ENCODE results near the gene CITED4. TPM values are rescaled to one million over a fixed set of nuclear protein-coding genes. Genes with fewer than 3 reads are reported as not detected.

Gene CITED4
- total RNA-seq, 2 donors from 2014 or later: 53.5 to 55.9 TPM

DNA sequence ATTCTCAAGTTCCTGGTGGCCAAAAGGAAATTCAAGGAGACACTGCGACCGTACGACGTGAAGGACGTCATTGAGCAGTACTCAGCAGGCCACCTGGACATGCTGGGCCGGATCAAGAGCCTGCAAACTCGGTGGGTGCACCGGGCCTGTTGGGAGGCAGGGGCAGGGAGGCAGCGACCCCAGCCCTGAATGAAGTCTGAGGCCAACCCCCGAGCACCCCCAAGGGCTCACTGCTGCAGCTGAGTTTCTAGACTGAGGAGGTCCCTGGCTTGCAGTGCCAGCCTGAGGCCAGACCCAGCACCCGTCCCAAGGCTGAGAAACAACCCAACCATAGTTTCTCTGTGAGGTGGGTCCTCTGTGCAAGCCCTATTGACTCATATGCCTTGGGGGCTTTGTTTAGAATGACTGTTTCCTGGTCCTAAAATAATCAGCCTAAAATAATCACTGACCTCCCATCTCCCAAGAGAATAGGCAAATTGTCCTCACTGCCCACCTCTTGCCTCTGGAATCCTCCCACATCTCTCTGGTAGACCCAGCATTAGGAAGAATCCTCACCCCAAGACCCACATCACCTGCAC lies 27.1 kb downstream of the CITED4 start:
- DNase-seq (ENCODE audit: low spot score): no peak
- no peak for ATAC-seq (ENCODE audit: insufficient number of reproducible peaks, low FRiP score, low read depth)
- H3K4me1 ChIP-seq (ENCODE audit: control insufficient read depth in 1 of 2, low read depth in 2 of 2): no peaks in the 10 kb centered on the region
- H3K9me3 ChIP-seq: no peaks in the 10 kb centered on the region
- H3K27me3 ChIP-seq (replicated peaks; ENCODE audit: insufficient read depth): no peaks in the 10 kb centered on the region
- H3K36me3 ChIP-seq: peaks cover 18% of the 10 kb centered on the region
- TF ChIP-seq, protein P1, sequence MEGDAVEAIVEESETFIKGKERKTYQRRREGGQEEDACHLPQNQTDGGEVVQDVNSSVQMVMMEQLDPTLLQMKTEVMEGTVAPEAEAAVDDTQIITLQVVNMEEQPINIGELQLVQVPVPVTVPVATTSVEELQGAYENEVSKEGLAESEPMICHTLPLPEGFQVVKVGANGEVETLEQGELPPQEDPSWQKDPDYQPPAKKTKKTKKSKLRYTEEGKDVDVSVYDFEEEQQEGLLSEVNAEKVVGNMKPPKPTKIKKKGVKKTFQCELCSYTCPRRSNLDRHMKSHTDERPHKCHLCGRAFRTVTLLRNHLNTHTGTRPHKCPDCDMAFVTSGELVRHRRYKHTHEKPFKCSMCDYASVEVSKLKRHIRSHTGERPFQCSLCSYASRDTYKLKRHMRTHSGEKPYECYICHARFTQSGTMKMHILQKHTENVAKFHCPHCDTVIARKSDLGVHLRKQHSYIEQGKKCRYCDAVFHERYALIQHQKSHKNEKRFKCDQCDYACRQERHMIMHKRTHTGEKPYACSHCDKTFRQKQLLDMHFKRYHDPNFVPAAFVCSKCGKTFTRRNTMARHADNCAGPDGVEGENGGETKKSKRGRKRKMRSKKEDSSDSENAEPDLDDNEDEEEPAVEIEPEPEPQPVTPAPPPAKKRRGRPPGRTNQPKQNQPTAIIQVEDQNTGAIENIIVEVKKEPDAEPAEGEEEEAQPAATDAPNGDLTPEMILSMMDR (IDR thresholded peaks at IDR 0.05): no peak
- no peak overlapping the region for H3K27ac ChIP-seq
- no peak overlapping the region for H3K4me3 ChIP-seq

DNA sequence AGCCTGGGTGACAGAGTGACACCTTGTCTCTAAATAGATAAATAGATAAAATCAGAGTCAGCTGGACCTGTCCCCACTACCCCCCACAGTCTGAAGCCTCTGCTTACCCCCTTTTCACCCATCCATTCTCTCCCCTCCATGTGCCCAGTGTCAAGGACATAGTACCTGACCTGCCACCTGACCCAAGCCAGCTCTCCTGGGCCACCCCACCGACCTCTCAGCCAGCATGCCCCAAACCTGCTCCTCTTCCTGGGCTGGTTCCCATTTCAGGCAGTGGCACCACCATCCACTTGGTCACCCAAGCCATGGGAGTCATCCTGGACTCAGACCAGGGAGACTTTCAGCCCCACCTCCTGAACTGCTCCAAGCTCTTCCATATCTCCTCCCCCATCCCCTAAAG lies 28.2 kb downstream of the CITED4 start:
- TF ChIP-seq, protein P1 (IDR thresholded peaks at IDR 0.05): no peak
- H3K4me3 ChIP-seq: no peak overlapping the region
- DNase-seq (ENCODE audit: low spot score) (no peak), ATAC-seq (ENCODE audit: insufficient number of reproducible peaks, low FRiP score, low read depth) (no peak)
- peaks cover 0 to 4% of the 10 kb centered on the region in 2 donors for H3K4me1 ChIP-seq (ENCODE audit: control insufficient read depth in 1 of 2, low read depth in 2 of 2)
- H3K9me3 ChIP-seq: no peaks in the 10 kb centered on the region
- H3K27me3 ChIP-seq (replicated peaks; ENCODE audit: insufficient read depth): no peaks in the 10 kb centered on the region
- no peak overlapping the region for H3K27ac ChIP-seq
- H3K36me3 ChIP-seq: peaks cover 17% of the 10 kb centered on the region

DNA sequence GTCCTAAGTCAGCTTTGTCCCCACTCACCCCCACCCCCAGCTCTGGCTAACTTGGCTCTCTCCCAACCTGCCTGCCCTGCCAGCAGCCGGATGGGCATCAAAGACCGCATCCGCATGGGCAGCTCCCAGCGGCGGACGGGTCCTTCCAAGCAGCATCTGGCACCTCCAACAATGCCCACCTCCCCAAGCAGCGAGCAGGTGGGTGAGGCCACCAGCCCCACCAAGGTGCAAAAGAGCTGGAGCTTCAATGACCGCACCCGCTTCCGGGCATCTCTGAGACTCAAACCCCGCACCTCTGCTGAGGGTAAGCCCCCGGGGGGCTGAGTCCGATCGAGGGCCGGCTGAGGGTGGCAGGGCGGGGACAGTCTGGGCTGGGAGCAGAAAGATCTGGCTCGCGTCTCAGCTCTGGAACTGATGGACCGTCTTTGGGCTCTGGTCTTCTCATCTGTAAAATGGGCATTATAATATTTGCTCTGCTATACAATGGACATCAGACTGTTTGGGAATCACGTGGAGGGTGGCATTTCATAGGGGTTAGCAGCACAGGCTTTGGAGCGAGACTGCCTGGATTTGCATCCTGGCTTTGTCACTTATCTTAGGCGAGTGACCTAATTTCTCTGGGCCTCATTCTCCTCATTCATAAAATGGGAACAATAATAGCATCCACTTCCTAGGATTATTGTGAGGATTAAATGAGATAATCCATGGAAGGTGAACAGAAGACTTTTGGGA lies 31.0 kb downstream of the CITED4 start:
- Histone ChIP-seq H3K4me3 (no peak overlapping the region), H3K36me3 (peaks cover 14% of the 10 kb centered on the region), H3K27me3 (replicated peaks; ENCODE audit: insufficient read depth) (no peaks in the 10 kb centered on the region), H3K9me3 (no peaks in the 10 kb centered on the region), H3K27ac (no peak overlapping the region), H3K4me1 (ENCODE audit: control insufficient read depth in 1 of 2, low read depth in 2 of 2) (peaks cover 0 to 21% of the 10 kb centered on the region in 2 donors)
- DNase-seq (ENCODE audit: low spot score): no peak
- no peak for ATAC-seq (ENCODE audit: insufficient number of reproducible peaks, low FRiP score, low read depth)
- TF ChIP-seq, protein P1 (IDR thresholded peaks at IDR 0.05): no peak

DNA sequence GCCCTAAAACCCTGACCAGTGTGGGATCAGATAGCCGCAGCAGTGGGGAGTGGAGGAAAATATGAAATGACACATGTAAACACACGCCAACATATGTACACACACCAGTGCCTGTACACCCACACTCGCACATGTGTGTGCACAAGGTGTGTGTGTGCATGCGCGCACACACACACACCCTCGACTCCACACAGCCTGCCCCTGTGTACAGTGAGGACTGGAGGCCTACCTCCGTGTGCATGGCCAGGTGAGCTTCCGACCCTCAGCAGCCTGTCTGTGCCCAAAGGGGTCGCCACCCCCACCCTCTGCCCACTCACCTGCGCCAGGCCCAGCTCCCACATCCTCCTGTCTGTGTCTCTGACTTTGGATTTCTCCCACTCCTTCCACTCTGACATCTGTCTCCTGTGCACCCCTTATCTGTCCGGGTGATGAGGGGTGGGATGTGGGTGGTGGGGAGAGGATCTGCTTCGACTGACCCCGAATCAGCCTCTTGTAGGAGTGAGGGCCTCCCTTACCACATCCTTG lies 31.7 kb downstream of the CITED4 start:
- DNase-seq (ENCODE audit: low spot score) (no peak), ATAC-seq (ENCODE audit: insufficient number of reproducible peaks, low FRiP score, low read depth) (no peak)
- Histone ChIP-seq H3K27me3 (replicated peaks; ENCODE audit: insufficient read depth) (no peaks in the 10 kb centered on the region), H3K4me1 (ENCODE audit: control insufficient read depth in 1 of 2, low read depth in 2 of 2) (peaks cover 3 to 28% of the 10 kb centered on the region in 2 donors), H3K4me3 (no peak overlapping the region), H3K9me3 (no peaks in the 10 kb centered on the region), H3K27ac (no peak overlapping the region), H3K36me3 (peaks cover 14% of the 10 kb centered on the region)
- TF ChIP-seq, protein P1 (IDR thresholded peaks at IDR 0.05): no peak

DNA sequence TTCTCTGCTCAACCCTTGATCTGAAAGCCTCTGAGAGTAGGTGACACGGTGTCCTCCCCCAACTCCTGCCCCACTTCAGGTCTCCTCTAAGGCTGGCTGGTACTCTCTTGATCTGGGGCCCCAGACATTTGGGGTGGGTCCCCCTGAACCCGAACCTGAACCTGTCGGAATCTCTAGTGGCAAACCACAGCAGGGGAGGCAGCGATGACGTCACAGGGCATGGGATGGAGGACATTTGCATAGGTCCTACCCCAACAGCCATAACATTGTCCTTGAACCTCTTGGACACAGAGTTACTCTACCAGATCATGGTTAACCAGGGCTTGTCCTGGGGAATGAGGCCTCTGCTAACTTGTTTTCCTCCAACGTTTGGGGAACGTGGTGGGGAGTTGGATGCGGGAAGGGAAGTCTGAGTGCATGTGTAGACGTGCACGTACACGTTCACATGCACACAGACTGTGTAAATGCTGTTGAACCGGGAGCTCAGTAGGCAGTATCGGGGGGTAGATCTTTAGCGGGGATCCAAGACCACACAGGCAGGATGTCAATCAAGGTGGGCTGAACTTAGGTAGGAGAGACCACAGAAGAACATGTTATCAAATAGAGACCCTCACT lies 32.4 kb downstream of the CITED4 start:
- Histone ChIP-seq H3K36me3 (peaks cover 11% of the 10 kb centered on the region), H3K4me1 (ENCODE audit: control insufficient read depth in 1 of 2, low read depth in 2 of 2) (peaks cover 10 to 36% of the 10 kb centered on the region in 2 donors), H3K4me3 (no peak overlapping the region), H3K27me3 (replicated peaks; ENCODE audit: insufficient read depth) (no peaks in the 10 kb centered on the region), H3K9me3 (no peaks in the 10 kb centered on the region), H3K27ac (no peak overlapping the region)
- no peak for DNase-seq (ENCODE audit: low spot score)
- ATAC-seq (ENCODE audit: insufficient number of reproducible peaks, low FRiP score, low read depth): no peak
- TF ChIP-seq, protein P1 (IDR thresholded peaks at IDR 0.05): no peak

Data from thoracic aorta (tissue), 2 donors.